GM21576 (cell line): ENCODE results near the gene TP53I13.

Source experiments
- ATAC-seq: cut with Tn5 transposase; IDR thresholded peaks from one replicate; pipeline ENCODE4 v1.9.1; 2021; ENCODE audit warnings: mild to moderate bottlenecking, moderate library complexity; ENCODE audit not compliant: unreplicated experiment

TP53I13 gene

DNA sequence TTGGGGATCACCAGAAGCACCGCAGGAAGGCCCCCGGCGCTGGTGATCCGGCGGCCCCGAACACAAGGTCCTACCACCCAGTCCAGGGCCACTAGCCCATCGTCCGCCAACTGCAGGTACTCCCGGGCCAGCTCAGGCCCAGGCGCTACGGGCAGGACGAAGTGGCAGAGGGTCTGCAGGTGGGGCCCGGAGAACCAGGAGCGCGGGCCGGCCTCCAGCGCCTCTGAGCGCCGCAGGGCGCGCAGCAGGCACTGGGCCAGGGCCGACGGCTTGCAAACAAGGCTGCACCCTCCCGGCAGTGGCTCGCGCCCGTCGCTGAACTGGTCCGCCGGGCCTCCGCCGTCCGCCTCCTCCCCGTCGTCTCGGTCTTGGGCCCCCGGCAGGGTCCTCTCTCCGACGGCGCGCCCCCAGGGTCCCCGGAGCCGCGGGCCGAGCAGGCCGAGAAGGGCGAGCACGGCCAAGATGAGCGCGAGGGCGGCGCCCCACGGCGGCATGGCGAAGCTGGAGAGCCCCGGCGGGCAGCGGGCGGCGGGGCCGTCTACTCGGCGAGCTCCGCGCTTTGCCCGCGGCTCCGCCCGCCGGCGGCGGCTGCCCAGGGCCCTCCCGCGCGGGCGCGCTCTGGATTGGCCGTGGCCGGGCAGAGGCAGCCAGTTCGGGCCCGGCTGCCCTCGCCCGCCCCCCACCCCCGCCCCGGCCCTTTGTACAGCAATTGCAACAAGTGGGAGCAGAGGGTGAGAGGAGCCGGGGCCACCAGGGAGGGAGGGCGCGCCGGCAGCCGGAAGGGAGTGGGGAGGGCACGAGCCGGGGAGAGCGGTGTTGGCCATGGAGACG is 1.8 kb upstream of the TP53I13 start, which contains the start of gene ABHD15:
Gene ABHD15, minus strand, starts transcription at position 565 of the 831 bp plus-strand sequence. Its CDS starts 71 bp downstream, at position 494.
- peak; percentile 21 for ATAC-seq

DNA sequence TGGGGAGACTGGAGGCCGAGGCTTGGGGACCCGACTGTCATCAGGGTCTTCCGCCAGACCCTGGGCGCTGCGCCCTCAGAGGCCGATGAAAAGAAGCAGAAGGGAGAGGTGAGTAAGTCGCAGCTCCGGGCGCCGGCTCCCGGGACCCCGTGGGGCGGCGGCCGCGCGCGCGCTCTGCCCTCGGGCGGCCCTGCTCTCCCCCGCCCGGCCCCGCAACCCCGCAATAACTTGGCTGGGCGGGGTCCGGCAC is 1.3 kb upstream of the TP53I13 start:
- ATAC-seq: peak; percentile 4

DNA sequence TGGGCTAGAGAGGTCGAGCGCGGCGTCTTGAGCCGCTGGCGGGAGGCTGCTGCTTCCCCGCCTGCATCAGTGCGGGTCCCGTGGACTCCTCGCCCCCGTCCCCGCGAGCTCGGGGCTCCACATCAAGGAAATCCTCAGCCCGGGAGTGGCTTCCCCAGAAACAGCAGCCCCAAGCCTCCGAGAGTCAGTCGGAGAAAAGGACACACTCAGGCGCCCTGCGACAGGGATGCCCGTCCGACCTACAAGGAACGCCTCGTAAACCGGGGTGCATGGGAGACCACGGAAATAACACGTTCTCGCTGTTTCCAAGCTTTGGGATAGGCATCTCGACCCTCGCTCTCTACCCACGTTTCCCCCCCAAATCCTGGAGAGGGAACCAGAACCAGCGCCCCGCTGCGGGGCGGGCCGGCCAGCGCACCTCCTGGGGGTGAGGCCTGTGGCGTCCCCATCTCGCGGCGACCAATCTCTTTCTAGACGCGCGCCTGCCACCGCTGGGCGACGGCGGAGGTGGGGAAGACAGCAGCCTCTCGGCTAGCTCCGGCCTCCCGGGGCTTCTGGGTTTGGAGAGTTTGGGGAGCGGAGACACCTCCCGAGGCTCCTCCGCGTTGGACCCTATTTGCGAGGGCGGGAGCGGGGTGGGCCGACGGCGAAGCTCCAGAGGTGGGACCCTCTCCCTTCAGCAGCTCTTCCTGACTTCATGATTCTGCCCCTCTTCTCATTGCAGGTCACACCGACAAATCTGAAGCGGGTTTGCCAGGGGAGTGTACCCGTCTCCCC is 759 bp upstream of the TP53I13 start:
- peak; percentile 34 for ATAC-seq

DNA sequence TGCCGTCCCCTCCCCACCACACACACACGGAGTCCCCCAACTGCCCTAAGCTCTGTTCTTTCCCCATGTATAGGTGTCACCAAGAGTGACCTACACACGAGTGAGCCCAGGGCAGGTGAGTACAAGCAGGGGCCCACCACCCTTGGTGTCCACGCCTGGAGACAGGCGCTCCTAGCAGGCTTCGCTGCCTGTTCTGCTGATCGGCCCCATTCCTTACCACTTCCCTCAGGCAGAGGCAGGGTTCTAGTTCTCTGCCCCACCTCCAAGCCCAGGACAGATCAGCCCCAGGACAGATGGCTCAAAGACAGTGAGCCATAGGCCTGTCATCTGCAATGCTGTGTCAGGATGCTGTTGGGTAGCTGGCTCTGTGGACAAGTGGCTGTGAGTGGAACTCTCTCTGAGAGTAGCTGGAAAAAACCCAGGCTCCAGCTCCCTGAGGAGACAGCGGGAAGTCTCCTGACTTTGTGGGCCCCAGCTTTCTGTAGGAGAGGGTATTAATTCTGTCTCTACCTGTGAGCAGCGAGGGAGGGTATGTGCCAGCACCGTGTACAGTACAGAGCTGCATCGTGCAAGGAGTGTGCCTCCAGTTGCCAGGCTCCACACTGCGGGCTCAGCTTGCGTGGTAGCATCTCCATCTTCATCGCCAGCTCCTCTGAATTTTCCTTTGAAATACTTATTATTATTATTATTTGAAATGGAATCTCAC is 897 bp downstream of the TP53I13 start:
- ATAC-seq: no peak

DNA sequence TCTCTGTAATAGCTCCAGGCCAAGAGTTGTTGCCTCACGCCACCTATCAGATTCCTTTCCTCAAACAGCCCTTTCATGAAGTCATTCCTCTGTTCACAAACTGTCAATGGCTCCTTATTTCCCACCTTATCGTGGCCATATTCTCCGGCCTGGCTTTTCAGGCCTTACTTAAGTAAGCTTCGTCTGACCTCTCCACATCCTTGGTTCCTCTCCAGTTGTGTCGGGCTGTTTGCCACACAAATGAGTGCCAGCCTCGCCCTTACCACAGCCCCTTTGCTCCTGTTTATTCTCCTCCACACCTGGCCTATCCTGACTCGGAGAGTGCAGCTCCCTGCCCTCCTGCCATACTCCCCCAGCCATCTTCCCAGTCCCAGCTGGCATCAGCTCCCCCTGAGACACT is 2.0 kb downstream of the TP53I13 start:
- ATAC-seq: no peak

DNA sequence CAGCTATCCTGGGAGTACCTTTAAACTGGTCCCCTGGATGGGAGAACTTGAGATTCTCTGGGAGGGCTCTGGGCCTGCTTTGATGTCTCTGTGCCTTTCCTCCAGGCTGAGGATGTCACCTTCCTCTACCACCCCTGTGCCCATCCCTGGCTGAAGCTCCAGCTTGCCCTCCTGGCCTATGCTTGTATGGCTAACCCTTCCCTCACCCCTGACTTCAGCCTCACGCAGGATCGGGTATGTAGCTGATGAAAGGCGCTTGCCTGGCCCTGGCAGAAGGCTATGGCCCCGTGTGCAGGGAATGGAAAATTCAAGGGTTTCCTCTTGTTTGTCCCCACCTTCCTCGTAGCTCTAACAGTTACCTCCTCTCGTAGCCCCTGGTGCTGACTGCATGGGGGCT is 3.0 kb downstream of the TP53I13 start:
- no peak for ATAC-seq

DNA sequence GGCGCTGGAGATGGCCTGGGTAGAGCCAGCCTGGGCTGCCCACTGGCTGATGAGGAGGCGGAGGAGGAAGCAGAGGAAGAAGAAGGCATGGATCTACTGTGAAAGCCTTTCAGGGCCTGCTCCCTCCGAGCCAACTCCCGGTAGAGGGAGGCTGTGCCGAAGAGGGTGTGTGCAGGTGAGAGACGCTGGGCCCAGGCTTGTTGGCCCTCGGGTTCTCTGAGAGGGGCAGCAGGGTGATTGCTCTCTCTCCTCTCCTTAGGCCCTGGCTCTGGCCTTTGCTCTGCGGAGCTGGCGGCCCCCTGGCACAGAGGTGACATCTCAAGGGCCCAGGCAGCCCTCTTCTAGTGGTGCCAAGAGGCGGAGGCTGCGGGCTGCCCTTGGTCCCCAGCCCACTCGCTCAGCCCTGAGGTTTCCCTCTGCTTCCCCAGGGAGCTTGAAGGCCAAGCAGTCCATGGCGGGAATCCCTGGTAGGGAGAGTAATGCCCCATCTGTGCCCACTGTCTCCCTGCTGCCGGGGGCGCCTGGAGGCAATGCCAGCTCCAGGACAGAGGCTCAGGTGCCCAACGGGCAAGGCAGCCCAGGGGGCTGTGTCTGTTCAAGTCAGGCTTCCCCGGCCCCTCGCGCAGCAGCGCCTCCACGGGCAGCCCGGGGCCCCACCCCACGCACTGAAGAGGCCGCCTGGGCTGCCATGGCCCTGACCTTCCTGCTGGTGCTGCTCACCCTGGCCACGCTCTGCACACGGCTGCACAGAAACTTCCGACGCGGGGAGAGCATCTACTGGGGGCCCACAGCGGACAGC is 3.6 kb downstream of the TP53I13 start:
- no peak for ATAC-seq

GRCh38 chr17:29572691-29573557 is 4.4 kb downstream of the TP53I13 start:
- no peak for ATAC-seq

DNA sequence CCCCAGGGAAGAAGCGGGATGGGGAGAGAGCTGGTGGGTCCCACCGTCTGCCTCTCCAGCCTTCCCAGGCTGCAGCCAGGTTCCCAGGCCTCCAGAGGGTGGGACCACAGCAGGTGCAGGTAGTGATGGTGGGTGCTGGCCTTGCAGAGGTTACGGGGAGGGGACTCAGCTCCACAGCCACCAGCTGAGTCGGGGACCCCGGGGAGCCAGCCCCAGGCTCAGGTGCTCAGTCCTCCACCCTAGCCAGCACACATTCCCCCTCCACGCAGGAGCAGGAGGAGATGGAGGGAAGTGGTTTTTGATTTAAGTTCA is 5.0 kb downstream of the TP53I13 start:
- no peak for ATAC-seq

GRCh38 chr17:29573871-29574731 is 5.6 kb downstream of the TP53I13 start:
- no peak for ATAC-seq

GRCh38 chr17:29574732-29575510 is 6.4 kb downstream of the TP53I13 start:
- no peak for ATAC-seq

DNA sequence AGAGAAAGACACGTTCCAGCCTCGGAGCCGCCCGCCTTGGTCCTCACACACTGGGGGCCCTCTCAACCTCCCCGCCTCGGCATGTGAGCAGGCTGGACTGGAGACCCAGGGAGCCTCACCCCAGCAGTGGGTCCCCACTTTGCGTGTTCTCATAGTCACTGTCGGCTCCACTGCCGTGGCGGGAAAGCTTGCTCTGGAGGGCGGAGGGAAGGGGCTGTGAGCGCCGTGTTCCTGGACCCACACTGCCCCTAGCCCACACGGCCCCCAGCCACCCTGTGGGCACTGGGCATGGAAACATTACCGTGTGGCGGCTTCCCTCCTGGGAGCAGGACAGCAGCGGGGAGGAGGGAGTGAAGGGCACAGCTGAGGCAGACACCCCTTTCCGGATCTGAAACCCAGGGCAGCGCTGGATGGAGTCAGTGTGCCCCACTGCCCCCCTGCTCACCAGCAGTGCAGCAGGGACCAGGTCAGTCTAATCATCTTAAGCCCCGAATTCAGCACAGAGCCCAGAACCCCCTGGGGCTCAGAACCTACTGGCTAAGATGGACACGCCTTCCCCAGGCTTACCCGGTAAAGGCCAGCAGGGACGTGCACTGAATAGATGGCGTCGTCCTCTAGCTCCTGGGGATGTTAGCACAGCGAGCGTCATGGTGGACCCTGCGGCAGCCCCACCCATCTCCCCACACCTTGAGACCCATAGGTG is 7.2 kb downstream of the TP53I13 start:
- no peak for ATAC-seq

GRCh38 chr17:29576214-29577000 is 7.9 kb downstream of the TP53I13 start:
- ATAC-seq: no peak

DNA sequence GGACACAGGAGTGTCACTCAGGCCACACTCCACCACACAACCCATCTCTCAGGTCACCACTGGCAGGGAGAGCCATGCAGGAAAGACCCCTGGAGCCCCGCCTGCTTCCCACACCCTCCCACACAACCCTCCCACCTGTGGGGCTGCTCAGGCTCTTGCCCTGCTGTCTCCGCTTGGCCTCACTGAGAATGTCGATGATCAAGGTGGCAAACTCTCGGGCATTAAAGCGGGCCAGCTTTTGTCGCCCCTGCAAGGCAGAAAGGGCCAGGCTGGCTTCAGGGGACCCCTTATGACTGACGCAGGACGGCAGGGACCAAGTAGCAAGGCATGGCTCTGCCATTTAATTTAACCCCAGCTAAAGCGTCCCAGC is 8.5 kb downstream of the TP53I13 start:
- ATAC-seq: no peak

GRCh38 chr17:29577385-29578211 is 9.1 kb downstream of the TP53I13 start:
- no peak for ATAC-seq
